GM12878 (cell line): ENCODE data around the gene RIN2. TPM values are rescaled to one million over a fixed set of nuclear protein-coding genes. Genes with fewer than 3 reads are reported as not detected.

Source experiments
- ATAC-seq: fragments of 200-7000 bp; cut with Tn5 transposase; 3 replicates; pipeline ENCODE4 v1.9.1; 2020; ENCODE audit warnings: mild to moderate bottlenecking, moderate library complexity
- BruUV-seq: library from RNA; stranded (reverse); fragments of 400-500 nt; replicated peaks from 2 replicates; lab custom pipeline; 2021; lab: Mats Ljungman, UMichigan
- CTCF ChIA-PET: fragments of 300-600 bp; sonication (Branson Sonifier 250); formaldehyde crosslinking; extraction: SDS; loops from one replicate; lab custom pipeline; 2021; ENCODE audit warnings: inconsistent platforms; lab: Yijun Ruan, JAX
- POLR2A ChIA-PET: fragments of 350-600 bp; formaldehyde crosslinking; extraction: SDS; loops from one replicate; lab custom pipeline; 2021; ENCODE audit warnings: inconsistent platforms; lab: Charles Lee
- RAD21 ChIA-PET: fragments of 300-600 bp; sonication (Branson Sonifier 250); formaldehyde crosslinking; loops from one replicate; lab custom pipeline; 2023; ENCODE audit warnings: antibody characterized with exemption; ENCODE audit not compliant: unreplicated experiment; lab: Charles Lee
- SMC1A ChIA-PET: fragments of 300-600 bp; sonication (Branson Sonifier 250); formaldehyde crosslinking; loops from one replicate; lab custom pipeline; 2023; ENCODE audit not compliant: unreplicated experiment, uncharacterized antibody; lab: Charles Lee
- DNase-seq: peaks from one replicate; pipeline ENCODE4 v3.0.0-alpha.2; 2011; ENCODE audit warnings: low read depth, low spot score
- FAIRE-seq: peaks from 3 replicates; lab custom pipeline; 2011; peaks lifted over from hg19 to GRCh38; lab: Jason Lieb, UNC
- H2AFZ ChIP-seq: 2 replicates; pipeline ENCODE4 v1.6.0; 2011; ENCODE audit warnings: low read depth, low read length, control low read depth; ENCODE audit not compliant: control insufficient read depth
- H3K27ac ChIP-seq: 2 replicates; pipeline ENCODE4 v1.5.1; 2011; ENCODE audit warnings: control low read depth; ENCODE audit not compliant: control insufficient read depth, insufficient read depth
- H3K27me3 ChIP-seq, 2 experiments: replicated peaks in 1 of 2; 2 replicates each; pipeline versions ENCODE4 v1.6.0 to v1.6.1; 2011; ENCODE audit warnings: low read length in 1 of 2; ENCODE audit not compliant: control insufficient read depth in 2 of 2, insufficient read depth in 2 of 2
- H3K36me3 ChIP-seq, 2 experiments: 2 replicates each; pipeline ENCODE4 v1.5.1; 2011; ENCODE audit warnings: low read length in 1 of 2; ENCODE audit not compliant: control insufficient read depth in 2 of 2, insufficient read depth in 2 of 2
- H3K4me1 ChIP-seq: 2 replicates; pipeline ENCODE4 v1.6.1; 2011; ENCODE audit warnings: mild to moderate bottlenecking, low read length, moderate library complexity, mixed read lengths; ENCODE audit not compliant: control insufficient read depth, insufficient read depth
- H3K4me2 ChIP-seq: 2 replicates; pipeline ENCODE4 v1.6.0; 2011; ENCODE audit warnings: control low read depth; ENCODE audit not compliant: control insufficient read depth, insufficient read depth
- H3K4me3 ChIP-seq: fragments of 200-600 bp; sonication (generic); 2 replicates; pipeline ENCODE4 v1.5.1; 2016
- H3K79me2 ChIP-seq: 2 replicates; pipeline ENCODE4 v1.6.0; 2011; ENCODE audit warnings: low read length; ENCODE audit not compliant: control insufficient read depth, insufficient read depth
- H3K9ac ChIP-seq: 2 replicates; pipeline ENCODE4 v1.8.0; 2011; ENCODE audit warnings: low read length, control low read depth, mixed read lengths; ENCODE audit not compliant: control insufficient read depth, insufficient read depth
- H3K9me3 ChIP-seq: replicated peaks from 3 replicates; pipeline ENCODE4 v1.5.1; 2011; ENCODE audit warnings: mild to moderate bottlenecking, low read length; ENCODE audit not compliant: control insufficient read depth, insufficient read depth
- H4K20me1 ChIP-seq: 2 replicates; pipeline ENCODE4 v1.6.0; 2011; ENCODE audit not compliant: control insufficient read depth, insufficient read depth
- BACH1 ChIP-seq: fragments of 450-650 bp; IDR thresholded peaks from 2 replicates; pipeline ENCODE4 v1.6.1; 2017; ENCODE audit warnings: mild to moderate bottlenecking, borderline replicate concordance
- CEBPB ChIP-seq, 2 experiments: fragments of 150-350 bp in 1 of 2; IDR thresholded peaks; 2 replicates each; pipeline ENCODE4 v1.6.1; 2012 to 2014; ENCODE audit warnings: low read depth in 2 of 2, low read length in 2 of 2, borderline replicate concordance in 1 of 2, inconsistent platforms in 1 of 2
- CREM ChIP-seq: IDR thresholded peaks from 2 replicates; pipeline ENCODE4 v1.6.1; 2014; ENCODE audit warnings: antibody characterized with exemption, low read depth
- FOS ChIP-seq: IDR thresholded peaks from 3 replicates; pipeline ENCODE4 v1.6.1; 2011; ENCODE audit warnings: borderline replicate concordance; ENCODE audit not compliant: insufficient read length; ENCODE audit errors: extremely low read depth
- HDGF ChIP-seq: fragments of 450-650 bp; IDR thresholded peaks from 2 replicates; pipeline ENCODE4 v1.6.1; 2016; ENCODE audit warnings: antibody characterized with exemption
- KAT2A ChIP-seq: conservative IDR thresholded peaks from 2 replicates; pipeline ENCODE4 v1.6.1; 2011; ENCODE audit warnings: low read depth, low read length; ENCODE audit not compliant: control insufficient read depth
- MTA3 ChIP-seq: IDR thresholded peaks from 2 replicates; pipeline ENCODE4 v1.6.1; 2012; ENCODE audit warnings: low read length, inconsistent platforms, borderline replicate concordance
- RBBP5 ChIP-seq: fragments of 200-600 bp; sonication (generic); conservative IDR thresholded peaks from 2 replicates; pipeline ENCODE4 v1.6.1; 2016
- SP1 ChIP-seq: IDR thresholded peaks from one replicate; pipeline ENCODE4 v1.6.1; 2011; ENCODE audit warnings: low read depth, low read length
- SREBF2 ChIP-seq: IDR thresholded peaks from 2 replicates; pipeline ENCODE4 v1.6.1; 2012; ENCODE audit warnings: mild to moderate bottlenecking, low read length
- WGBS: methylation state at CpG from one replicate; pipeline ENCODE4 v1.1.6; 2016; ENCODE audit warnings: low lambda C conversion rate; ENCODE audit not compliant: insufficient replicate concordance, insufficient coverage; ENCODE audit errors: missing lambda C conversion rate; 5-methylcytosine and 5-hydroxymethylcytosine counted together
- in situ Hi-C: fragments of 300-500 bp; cut with MboI; formaldehyde crosslinking; loops from 9 replicates; pipeline ENCODE4 v1.14.3; 2018; ENCODE audit warnings: mixed read lengths
- intact Hi-C: fragments of 100-400 bp; cut with micrococcal nuclease; formaldehyde crosslinking; loops from one replicate; pipeline ENCODE4 v1.14.2; 2022; ENCODE audit not compliant: unreplicated experiment
- polyA plus RNA-seq, 11 experiments: library from polyadenylated mRNA; depleted of rRNA in 4 of 11; unstranded in 6 of 11; stranded (reverse) in 5 of 11; fragments of >200 nt; fragmentation: Nextera tagmentation in 4 of 11; fragmentation: Illumina TruSeq in 1 of 11; extraction: Ambion mirVana in 4 of 11; extraction: Trizol in 1 of 11; gene quantifications; 1 replicate in 1 of 11; 2 replicates in 10 of 11; pipeline versions ENCODE4 v1.2.1 to v1.2.3, GENCODE V29; 2011 to 2016; ENCODE audit warnings: inconsistent platforms in 2 of 11, missing spikeins in 2 of 11, low read depth in 1 of 11
- total RNA-seq, 4 experiments: library from RNA; depleted of rRNA in 3 of 4; stranded (reverse); fragments of >200 nt in 3 of 4; fragmentation: Illumina TruSeq in 1 of 4; extraction: Trizol in 1 of 4; gene quantifications; 2 replicates each; pipeline versions ENCODE4 v1.2.1 to v1.2.3, GENCODE V29; 2013 to 2021
- TF ChIP-seq, protein P1 (sequence below): IDR thresholded peaks from 2 replicates; pipeline ENCODE4 v1.6.1; 2012; ENCODE audit warnings: low read length, inconsistent platforms
- TF ChIP-seq, protein P2 (sequence below): fragments of 450-650 bp; formaldehyde crosslinking; IDR thresholded peaks from 2 replicates; pipeline ENCODE4 v1.5.0; 2022; ENCODE audit warnings: mild to moderate bottlenecking, missing genetic modification characterization
- TF ChIP-seq, protein P3 (sequence below): IDR thresholded peaks from 2 replicates; pipeline ENCODE4 v1.6.1; 2012; ENCODE audit warnings: low read depth, low read length, improper control_type of control experiment
- TF ChIP-seq, protein P4 (sequence below): fragments of 450-650 bp; IDR thresholded peaks from 2 replicates; pipeline ENCODE4 v1.6.1; 2017; ENCODE audit warnings: mild to moderate bottlenecking, moderate library complexity

Gene RIN2
- total and polyA plus RNA-seq, 10 of the 15 experiments (the other 5 are each of a cell fraction or from before 2014, with no cell fraction given) = 0.68 to 8.5 (median 4.5) TPM

DNA sequence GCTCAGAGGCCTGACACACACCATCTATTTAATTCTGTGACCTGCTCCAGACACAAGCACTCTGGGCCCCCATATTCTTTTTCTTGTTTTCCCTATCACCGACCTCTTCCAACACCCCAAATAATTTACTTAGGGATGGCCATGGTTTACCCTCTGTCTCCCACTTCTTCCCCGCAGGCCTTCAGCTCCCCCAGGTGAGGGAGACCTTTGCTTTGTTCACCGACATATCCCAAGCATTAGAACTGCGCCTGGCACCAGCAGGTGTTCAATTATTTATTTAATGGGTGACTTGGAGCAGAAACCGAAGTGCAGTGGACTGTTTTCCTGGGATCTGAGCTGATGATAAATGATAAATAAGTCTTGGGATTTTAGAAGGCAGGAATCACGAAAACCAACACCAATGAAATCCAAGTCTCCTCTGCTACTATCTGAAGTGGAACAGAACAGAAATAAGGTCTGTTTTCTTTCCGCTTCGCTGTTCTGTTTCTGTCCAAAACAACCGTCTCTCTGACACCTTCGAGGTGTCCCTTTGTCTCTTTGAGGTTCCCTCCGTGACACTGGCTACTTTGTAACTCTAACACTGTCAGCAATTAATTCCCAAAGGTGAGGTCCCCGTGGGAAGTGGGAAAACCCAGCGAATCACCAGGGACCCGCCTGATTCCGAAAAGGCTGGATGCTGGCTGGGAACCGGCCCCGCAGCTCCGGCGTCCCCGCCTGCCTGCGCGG is 1.1 kb upstream of the RIN2 start:
- H3K79me2 ChIP-seq = no peaks in the 10 kb centered on the region
- no peak for FAIRE-seq
- ChIA-PET RAD21 (interaction anchor here (1.3 kb wide), 1 partner anchor 20 kb away, joined by 3 read pairs; no protein-coding TSS in a partner anchor), SMC1A (interaction anchor here (1.1 kb wide), 1 partner anchor 20 kb away, joined by 3 read pairs; no protein-coding TSS in a partner anchor), CTCF (no interaction called here), POLR2A (interaction anchor here (1.0 kb wide), 1 partner anchor 20 kb away, joined by 3 read pairs; no protein-coding TSS in a partner anchor)
- WGBS = 21% methylated on average over 22 of the region's 22 CpGs
- no peaks in the 10 kb centered on the region for H3K9me3 ChIP-seq
- no peaks in the 10 kb centered on the region for H3K36me3 ChIP-seq
- ATAC-seq = no peak
- no peaks in the 10 kb centered on the region for H3K4me1 ChIP-seq
- no peak overlapping the region for H3K27ac ChIP-seq
- no peak overlapping the region for H3K9ac ChIP-seq
- intact Hi-C loops (no loop called here), in situ Hi-C loops (no loop called here)
- no peak overlapping the region for H2AFZ ChIP-seq
- H3K4me3 ChIP-seq = no peak overlapping the region
- no peak overlapping the region for H3K4me2 ChIP-seq
- H4K20me1 ChIP-seq = no peaks in the 10 kb centered on the region
- peaks cover 12 to 15% of the 10 kb centered on the region in 2 experiments for H3K27me3 ChIP-seq
- no TSS peak for BruUV-seq
- DNase-seq = no peak
- TF ChIP-seq, protein P1, sequence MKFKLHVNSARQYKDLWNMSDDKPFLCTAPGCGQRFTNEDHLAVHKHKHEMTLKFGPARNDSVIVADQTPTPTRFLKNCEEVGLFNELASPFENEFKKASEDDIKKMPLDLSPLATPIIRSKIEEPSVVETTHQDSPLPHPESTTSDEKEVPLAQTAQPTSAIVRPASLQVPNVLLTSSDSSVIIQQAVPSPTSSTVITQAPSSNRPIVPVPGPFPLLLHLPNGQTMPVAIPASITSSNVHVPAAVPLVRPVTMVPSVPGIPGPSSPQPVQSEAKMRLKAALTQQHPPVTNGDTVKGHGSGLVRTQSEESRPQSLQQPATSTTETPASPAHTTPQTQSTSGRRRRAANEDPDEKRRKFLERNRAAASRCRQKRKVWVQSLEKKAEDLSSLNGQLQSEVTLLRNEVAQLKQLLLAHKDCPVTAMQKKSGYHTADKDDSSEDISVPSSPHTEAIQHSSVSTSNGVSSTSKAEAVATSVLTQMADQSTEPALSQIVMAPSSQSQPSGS = no peak
- TF ChIP-seq SP1 (no peak), KAT2A (no peak), FOS (no peak), SREBF2 (no peak), RBBP5 (no peak), CREM (no peak), MTA3 (no peak), BACH1 (no peak), HDGF (no peak), CEBPB (IDR thresholded peaks at IDR 0.05; ENCODE audit: borderline replicate concordance in 1 of 2, low read depth in 2 of 2, low read length in 2 of 2) (no peak)
- TF ChIP-seq, protein P2, sequence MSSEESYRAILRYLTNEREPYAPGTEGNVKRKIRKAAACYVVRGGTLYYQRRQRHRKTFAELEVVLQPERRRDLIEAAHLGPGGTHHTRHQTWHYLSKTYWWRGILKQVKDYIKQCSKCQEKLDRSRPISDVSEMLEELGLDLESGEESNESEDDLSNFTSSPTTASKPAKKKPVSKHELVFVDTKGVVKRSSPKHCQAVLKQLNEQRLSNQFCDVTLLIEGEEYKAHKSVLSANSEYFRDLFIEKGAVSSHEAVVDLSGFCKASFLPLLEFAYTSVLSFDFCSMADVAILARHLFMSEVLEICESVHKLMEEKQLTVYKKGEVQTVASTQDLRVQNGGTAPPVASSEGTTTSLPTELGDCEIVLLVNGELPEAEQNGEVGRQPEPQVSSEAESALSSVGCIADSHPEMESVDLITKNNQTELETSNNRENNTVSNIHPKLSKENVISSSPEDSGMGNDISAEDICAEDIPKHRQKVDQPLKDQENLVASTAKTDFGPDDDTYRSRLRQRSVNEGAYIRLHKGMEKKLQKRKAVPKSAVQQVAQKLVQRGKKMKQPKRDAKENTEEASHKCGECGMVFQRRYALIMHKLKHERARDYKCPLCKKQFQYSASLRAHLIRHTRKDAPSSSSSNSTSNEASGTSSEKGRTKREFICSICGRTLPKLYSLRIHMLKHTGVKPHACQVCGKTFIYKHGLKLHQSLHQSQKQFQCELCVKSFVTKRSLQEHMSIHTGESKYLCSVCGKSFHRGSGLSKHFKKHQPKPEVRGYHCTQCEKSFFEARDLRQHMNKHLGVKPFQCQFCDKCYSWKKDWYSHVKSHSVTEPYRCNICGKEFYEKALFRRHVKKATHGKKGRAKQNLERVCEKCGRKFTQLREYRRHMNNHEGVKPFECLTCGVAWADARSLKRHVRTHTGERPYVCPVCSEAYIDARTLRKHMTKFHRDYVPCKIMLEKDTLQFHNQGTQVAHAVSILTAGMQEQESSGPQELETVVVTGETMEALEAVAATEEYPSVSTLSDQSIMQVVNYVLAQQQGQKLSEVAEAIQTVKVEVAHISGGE (CRISPR knock-in tag) = no peak
- TF ChIP-seq, protein P3, sequence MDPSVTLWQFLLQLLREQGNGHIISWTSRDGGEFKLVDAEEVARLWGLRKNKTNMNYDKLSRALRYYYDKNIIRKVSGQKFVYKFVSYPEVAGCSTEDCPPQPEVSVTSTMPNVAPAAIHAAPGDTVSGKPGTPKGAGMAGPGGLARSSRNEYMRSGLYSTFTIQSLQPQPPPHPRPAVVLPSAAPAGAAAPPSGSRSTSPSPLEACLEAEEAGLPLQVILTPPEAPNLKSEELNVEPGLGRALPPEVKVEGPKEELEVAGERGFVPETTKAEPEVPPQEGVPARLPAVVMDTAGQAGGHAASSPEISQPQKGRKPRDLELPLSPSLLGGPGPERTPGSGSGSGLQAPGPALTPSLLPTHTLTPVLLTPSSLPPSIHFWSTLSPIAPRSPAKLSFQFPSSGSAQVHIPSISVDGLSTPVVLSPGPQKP = no peak
- TF ChIP-seq, protein P4, sequence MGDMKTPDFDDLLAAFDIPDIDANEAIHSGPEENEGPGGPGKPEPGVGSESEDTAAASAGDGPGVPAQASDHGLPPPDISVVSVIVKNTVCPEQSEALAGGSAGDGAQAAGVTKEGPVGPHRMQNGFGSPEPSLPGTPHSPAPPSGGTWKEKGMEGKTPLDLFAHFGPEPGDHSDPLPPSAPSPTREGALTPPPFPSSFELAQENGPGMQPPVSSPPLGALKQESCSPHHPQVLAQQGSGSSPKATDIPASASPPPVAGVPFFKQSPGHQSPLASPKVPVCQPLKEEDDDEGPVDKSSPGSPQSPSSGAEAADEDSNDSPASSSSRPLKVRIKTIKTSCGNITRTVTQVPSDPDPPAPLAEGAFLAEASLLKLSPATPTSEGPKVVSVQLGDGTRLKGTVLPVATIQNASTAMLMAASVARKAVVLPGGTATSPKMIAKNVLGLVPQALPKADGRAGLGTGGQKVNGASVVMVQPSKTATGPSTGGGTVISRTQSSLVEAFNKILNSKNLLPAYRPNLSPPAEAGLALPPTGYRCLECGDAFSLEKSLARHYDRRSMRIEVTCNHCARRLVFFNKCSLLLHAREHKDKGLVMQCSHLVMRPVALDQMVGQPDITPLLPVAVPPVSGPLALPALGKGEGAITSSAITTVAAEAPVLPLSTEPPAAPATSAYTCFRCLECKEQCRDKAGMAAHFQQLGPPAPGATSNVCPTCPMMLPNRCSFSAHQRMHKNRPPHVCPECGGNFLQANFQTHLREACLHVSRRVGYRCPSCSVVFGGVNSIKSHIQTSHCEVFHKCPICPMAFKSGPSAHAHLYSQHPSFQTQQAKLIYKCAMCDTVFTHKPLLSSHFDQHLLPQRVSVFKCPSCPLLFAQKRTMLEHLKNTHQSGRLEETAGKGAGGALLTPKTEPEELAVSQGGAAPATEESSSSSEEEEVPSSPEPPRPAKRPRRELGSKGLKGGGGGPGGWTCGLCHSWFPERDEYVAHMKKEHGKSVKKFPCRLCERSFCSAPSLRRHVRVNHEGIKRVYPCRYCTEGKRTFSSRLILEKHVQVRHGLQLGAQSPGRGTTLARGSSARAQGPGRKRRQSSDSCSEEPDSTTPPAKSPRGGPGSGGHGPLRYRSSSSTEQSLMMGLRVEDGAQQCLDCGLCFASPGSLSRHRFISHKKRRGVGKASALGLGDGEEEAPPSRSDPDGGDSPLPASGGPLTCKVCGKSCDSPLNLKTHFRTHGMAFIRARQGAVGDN = no peak
